ENCODE results near the gene ZDHHC24.
"Not testable (repeated sequence)": the region's sequence is repeated elsewhere in the genome, so short reads cannot be mapped to it uniquely, and the experiment has no call there.

The ZDHHC24 gene

GRCh38 chr11:66543263-66544107 lies 2.4 kb downstream of the ZDHHC24 start:
- no peak for FAIRE-seq

GRCh38 chr11:66542362-66542761 lies 3.5 kb downstream of the ZDHHC24 start:
- no peak for FAIRE-seq

DNA sequence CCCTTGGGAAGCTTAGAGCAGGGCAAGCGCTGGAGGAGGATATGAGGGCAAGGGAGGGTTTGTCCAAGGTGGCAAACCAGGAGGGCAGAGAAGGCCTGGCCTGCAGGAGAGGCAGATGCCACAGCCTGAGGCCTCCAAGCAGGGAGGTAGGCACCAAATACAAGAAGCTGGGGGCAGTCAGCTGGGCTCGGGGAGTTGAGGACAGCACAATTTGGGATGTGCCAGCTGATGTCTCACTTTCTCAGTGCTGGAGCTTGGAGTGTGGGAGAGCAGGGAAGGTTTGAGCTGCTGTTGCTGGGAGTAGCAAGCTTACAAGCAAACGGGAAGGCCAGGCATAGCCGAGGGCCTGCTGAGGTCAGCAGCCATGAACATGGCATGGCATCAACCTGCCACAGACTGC lies 4.0 kb downstream of the ZDHHC24 start:
- no peak for FAIRE-seq

- FAIRE-seq = not testable (repeated sequence)
Observed at GRCh38 chr11:66540598-66540997, 5.2 kb downstream of the ZDHHC24 start.

DNA sequence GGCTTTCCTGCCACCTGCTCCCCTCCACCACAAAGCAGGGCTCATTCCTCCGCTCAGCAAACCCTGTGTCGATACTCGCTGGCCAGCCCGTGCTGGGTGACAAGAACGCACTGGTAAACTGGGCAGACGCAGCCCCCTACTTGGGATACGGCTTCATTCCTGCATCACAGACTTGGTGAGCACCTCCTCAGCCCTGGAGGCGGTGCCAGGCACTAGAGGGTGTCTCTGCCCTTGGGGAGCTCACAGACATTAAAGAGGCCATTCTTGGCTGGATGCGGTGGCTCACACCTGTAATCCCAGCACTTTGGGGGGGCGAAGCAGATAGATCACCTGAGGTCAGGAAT lies 6.0 kb downstream of the ZDHHC24 start:
- no peak for FAIRE-seq

DNA sequence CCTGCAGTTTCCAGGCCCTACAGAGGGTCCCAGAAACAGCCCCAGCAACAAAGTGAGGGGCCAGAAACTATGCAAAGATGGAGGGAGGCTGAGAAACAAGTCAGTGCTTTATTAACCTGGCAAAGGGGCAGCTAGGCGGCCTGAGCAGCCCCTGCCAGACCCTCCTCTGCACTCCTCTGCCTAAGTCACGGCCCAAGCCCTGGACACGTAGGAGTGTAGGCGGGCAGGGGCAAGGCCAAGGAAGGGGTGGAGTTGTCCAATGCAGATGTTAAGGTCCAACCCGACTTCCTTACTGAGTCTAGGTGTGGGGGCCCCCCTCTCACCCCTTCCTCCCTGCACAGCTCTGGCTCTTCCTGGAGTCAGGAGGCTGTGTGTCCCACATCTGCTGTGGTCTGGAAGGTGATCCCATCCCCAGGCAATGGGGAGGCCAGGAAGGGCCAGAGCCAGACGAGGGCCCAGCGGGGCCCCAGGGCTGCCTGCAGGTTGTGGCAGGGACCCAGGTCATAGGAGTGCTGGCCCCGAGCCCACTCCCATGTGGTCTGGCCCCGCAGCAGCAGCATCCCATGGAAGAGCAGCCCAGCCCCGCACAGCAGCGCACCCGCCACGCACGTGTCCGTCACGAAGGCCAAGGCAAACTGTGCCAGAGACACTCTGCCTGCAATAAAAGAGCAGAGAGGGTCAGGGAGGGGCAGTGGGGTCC lies 6.5 kb downstream of the ZDHHC24 start:
- FAIRE-seq = no peak

- FAIRE-seq = no peak
Observed at GRCh38 chr11:66532784-66533183, 13.1 kb downstream of the ZDHHC24 start.

DNA sequence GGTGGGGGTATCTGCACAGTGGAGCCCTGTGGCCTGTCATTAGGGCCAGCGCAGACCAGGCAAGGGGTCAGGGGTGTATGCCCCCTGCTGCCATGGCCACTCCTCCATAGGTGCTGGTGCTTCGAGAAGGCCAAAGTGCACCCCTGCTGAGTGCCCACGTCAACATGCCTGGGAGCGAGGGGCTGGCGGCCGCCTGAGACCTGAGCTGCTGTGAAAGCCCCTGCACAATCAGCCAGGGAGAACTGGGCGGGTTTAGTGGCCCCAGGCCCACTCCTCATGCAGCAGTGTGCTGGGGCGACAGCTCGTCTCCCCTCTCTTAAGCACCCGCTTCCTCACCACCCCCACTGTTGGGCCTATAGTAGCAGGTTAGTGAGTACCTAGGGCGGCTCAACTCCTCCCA lies 14.0 kb downstream of the ZDHHC24 start:
- FAIRE-seq = no peak

- no peak for FAIRE-seq
Observed at GRCh38 chr11:66530927-66531709, 14.7 kb downstream of the ZDHHC24 start.

DNA sequence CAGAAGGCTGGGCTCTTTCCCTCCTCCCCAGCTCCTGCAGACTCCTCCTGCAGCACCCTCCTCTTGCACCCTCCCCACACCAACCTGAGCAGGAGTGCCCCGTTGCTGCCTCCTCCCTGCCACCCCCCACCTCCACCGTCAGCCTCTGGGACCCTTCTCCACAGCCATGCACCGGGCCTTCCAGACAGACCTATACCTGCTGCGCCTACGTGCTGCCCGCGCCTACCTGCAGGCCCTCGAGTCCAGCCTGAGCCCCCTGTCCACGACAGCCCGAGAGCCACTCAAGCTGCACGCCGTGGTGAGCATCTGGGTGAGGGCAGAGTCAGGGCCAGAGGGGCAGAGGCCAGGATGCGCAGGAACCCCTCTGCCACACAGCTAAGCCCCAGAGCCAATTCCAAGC lies 16.2 kb downstream of the ZDHHC24 start:
- no peak for FAIRE-seq

GRCh38 chr11:66529069-66529468 lies 16.8 kb downstream of the ZDHHC24 start:
- FAIRE-seq = no peak

DNA sequence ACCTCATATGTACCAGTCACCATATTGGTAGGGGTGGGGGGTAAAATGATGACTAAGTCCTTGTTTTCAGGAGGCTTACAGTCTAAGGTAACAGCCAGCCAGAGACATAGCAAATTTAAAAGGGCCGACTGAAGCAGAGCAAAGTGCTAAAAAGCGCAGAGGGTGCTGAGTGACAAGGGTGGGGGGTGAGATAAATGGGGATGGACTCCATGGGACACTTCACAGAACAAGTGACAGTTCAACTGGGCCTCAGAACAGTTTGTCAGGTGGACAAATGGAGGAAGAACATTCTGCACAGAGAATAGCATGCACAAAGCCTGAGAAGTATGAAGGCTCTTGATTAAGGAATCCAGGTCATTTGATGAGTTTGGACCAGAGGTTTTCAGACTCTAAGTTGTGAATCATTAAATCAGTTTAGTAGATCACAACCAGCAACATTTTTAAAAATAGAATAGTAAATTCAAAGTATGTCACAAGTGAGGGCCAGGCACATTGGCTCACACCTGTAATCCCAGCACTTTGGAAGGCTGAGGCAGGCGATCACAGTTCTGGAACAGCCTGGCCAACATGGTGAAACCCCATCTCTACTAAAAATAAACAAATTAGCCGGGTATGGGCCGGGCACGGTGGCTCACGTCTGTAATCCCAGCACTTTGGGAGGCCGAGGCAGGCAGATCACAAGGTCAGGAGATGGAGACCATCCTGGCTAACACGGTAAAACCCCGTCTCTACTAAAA lies 21.4 kb downstream of the ZDHHC24 start:
- FAIRE-seq = no peak

DNA sequence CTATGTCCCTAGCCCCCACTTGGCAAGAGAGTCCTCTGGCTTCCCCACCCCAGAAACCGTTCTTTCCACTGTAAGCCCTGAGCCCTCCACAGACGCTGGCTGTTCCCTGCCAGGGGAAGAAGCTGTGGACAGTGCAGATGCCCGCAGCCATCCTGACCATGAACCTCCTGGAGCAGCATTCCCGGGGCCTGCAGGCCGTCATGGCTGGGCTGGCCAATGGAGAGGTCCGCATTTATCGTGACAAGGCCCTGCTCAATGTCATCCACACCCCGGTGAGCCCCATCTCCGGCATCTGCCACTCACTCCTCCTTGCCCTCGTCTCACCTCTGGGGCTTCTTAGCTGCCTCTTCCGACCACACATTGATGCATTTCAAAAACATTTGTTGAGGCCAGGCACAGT lies 22.2 kb downstream of the ZDHHC24 start:
- FAIRE-seq = no peak

GRCh38 chr11:66510990-66511339 lies 34.9 kb downstream of the ZDHHC24 start:
- no peak for FAIRE-seq

DNA sequence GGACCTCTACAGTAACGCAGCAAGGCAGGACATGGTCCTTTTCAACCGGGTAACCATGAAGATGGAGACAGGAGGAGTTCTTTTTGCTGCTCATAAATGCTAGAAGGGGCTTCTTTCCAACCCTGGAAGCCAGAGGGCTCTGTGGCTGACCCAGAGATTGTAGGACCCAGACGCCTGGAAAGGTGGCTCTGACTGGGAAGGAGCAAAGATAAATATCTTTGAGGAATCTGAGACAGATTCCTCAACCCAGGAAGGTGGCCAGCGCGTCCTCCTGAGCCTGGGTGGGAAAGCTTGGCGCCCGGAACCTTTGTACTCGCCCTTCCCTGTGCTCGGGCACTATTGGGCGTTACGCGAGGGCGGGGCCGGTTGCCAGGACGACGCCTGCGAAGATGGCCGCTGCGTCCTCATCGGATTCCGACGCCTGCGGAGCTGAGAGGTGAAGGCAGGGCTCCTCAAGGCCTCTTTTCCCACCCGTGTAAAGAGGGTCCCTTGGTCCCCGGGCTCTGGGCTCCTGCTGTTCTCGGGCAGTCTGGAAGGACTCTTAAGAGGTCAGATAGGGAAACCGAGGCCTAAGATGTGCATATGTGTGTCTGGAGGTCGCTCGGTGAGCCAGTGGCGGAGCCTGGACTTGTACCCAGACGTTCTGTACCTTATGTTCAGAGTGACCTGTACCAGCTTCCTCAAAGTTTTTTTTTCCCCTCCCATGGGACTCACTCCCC lies 35.4 kb downstream of the ZDHHC24 start, which contains the start of gene BBS1:
BBS1 (plus strand) TSS at position 365 of the 719 bp plus-strand sequence; CDS start at position 390, 25 bp downstream.
- FAIRE-seq = no peak

DNA sequence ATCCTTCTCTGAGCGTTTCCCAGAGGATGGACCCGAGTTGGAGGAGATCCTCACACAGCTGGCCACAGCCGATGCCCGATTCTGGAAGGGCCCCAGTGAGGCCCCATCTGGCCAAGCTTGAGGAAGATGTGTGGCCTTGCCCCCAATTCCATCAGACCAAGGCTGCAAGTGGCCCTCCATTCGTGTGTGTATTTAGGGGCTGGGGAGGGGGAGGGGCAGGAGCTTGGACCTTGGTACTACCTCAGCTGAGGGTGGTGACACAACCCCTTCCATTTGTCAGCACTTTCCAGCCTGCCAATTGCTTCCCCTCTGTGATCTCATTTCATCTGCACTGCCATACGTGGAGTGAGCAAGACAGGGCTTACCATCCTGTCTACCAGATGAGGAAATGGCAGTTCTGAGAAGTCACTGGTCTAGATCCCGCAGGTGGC lies 36.7 kb downstream of the ZDHHC24 start:
- no peak for FAIRE-seq

- FAIRE-seq = no peak
Observed at GRCh38 chr11:66505276-66505816, 40.5 kb downstream of the ZDHHC24 start.

DNA sequence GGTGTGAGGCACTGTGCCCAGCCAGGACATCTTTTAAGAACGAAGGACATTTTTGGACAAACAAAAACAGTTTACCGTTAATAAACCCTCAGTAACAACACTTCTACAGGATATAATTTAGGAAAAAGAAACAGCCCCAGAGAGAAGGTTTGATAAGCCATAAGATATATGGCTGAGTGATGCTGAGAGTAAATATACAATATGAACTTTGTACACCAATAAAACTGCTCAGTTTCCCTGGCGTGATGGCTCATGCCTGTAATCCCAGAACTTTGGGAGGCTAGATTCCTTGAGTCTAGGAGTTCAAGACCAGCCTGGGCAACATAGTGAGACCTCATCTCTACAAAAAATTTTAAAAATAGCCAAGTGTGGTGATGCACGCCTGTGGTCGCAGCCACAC lies 47.3 kb downstream of the ZDHHC24 start:
- FAIRE-seq = no peak

- no peak for FAIRE-seq
Observed at GRCh38 chr11:66497206-66497605, 48.6 kb downstream of the ZDHHC24 start.

GRCh38 chr11:66495401-66495854 lies 50.4 kb downstream of the ZDHHC24 start:
- FAIRE-seq = no peak

GRCh38 chr11:66494935-66495334 lies 50.9 kb downstream of the ZDHHC24 start:
- no peak for FAIRE-seq

- FAIRE-seq = no peak
Observed at GRCh38 chr11:66494458-66494857, 51.4 kb downstream of the ZDHHC24 start.
